HepG2 (cell line): ENCODE results near the gene PXK. TPM values are rescaled to one million over a fixed set of nuclear protein-coding genes. Genes with fewer than 3 reads are reported as not detected.

Experiments
- ARID2 ChIP-seq: sonication (generic); formaldehyde crosslinking; IDR thresholded peaks from 2 replicates; pipeline ENCODE4 v1.8.1; 2022; ENCODE audit warnings: mild to moderate bottlenecking, missing genetic modification reagents, borderline replicate concordance
- CENPBD1 ChIP-seq: sonication (generic); formaldehyde crosslinking; IDR thresholded peaks from 2 replicates; pipeline ENCODE4 v1.8.0; 2022; ENCODE audit warnings: missing genetic modification reagents, low read depth, mild to moderate bottlenecking, borderline replicate concordance
- EEA1 ChIP-seq: sonication (generic); formaldehyde crosslinking; IDR thresholded peaks from 2 replicates; pipeline ENCODE4 v1.5.1; 2020; ENCODE audit warnings: mild to moderate bottlenecking, missing genetic modification reagents, borderline replicate concordance
- GABPA ChIP-seq, 2 experiments: IDR thresholded peaks; 2 replicates each; pipeline ENCODE4 v1.6.1; 2011 to 2016; ENCODE audit warnings: low read depth in 2 of 2, low read length in 1 of 2, missing biosample characterization in 1 of 2, missing genetic modification characterization in 1 of 2
- GZF1 ChIP-seq: sonication (generic); formaldehyde crosslinking; IDR thresholded peaks from 2 replicates; pipeline ENCODE4 v1.5.1; 2020; ENCODE audit warnings: mild to moderate bottlenecking, missing genetic modification reagents
- HNF4G ChIP-seq, 2 experiments: sonication (generic) in 1 of 2; formaldehyde crosslinking in 1 of 2; IDR thresholded peaks; 2 replicates each; pipeline versions ENCODE4 v1.4.0 to v1.6.1; 2011 to 2020; ENCODE audit warnings: borderline replicate concordance in 2 of 2, low read depth in 2 of 2, mild to moderate bottlenecking in 2 of 2, low read length in 1 of 2, missing genetic modification reagents in 1 of 2, moderate library complexity in 1 of 2
- HOXA3 ChIP-seq: sonication (generic); formaldehyde crosslinking; IDR thresholded peaks from 2 replicates; pipeline ENCODE4 v1.5.0; 2020; ENCODE audit warnings: missing genetic modification reagents
- IRF2 ChIP-seq: IDR thresholded peaks from 2 replicates; pipeline ENCODE4 v1.6.1; 2018; ENCODE audit warnings: missing genetic modification reagents, missing compliant biosample characterization
- KDM6A ChIP-seq: IDR thresholded peaks from 2 replicates; pipeline ENCODE4 v1.6.1; 2016; ENCODE audit warnings: low read depth
- SAP130 ChIP-seq: IDR thresholded peaks from 2 replicates; pipeline ENCODE4 v1.6.1; 2016; ENCODE audit warnings: low read depth
- SMAD1 ChIP-seq: sonication (generic); formaldehyde crosslinking; IDR thresholded peaks from 2 replicates; pipeline ENCODE4 v1.4.0; 2020; ENCODE audit warnings: missing genetic modification reagents, low read depth, mild to moderate bottlenecking, borderline replicate concordance
- TBX3 ChIP-seq: fragments of 450-650 bp; IDR thresholded peaks from 2 replicates; pipeline ENCODE4 v1.6.1; 2017; ENCODE audit warnings: antibody characterized with exemption, mild to moderate bottlenecking, inconsistent platforms, borderline replicate concordance
- TCF7 ChIP-seq: sonication (generic); IDR thresholded peaks from 2 replicates; pipeline ENCODE4 v1.6.1; 2016; ENCODE audit warnings: antibody characterized with exemption, low read depth
- TEAD3 ChIP-seq: optimal IDR thresholded peaks from 2 replicates; pipeline ENCODE3; 2016; ENCODE audit warnings: borderline replicate concordance
- ZBED4 ChIP-seq: sonication (generic); formaldehyde crosslinking; IDR thresholded peaks from 2 replicates; pipeline ENCODE4 v1.4.0; 2020; ENCODE audit warnings: missing genetic modification reagents, borderline replicate concordance
- ZFP37 ChIP-seq: sonication (generic); formaldehyde crosslinking; IDR thresholded peaks from 2 replicates; pipeline ENCODE4 v1.4.0; 2020; ENCODE audit warnings: missing genetic modification reagents, borderline replicate concordance
- ZNF10 ChIP-seq: sonication (generic); formaldehyde crosslinking; IDR thresholded peaks from 2 replicates; pipeline ENCODE4 v1.4.0; 2020; ENCODE audit warnings: mild to moderate bottlenecking, low read depth, missing genetic modification reagents, borderline replicate concordance
- ZNF275 ChIP-seq: sonication (generic); formaldehyde crosslinking; IDR thresholded peaks from 2 replicates; pipeline ENCODE4 v1.8.0; 2022; ENCODE audit warnings: missing genetic modification reagents, mild to moderate bottlenecking, inconsistent platforms, borderline replicate concordance
- ZNF552 ChIP-seq: sonication (generic); formaldehyde crosslinking; IDR thresholded peaks from 2 replicates; pipeline ENCODE4 v1.9.0; 2022; ENCODE audit warnings: missing genetic modification reagents, mild to moderate bottlenecking, borderline replicate concordance
- ZNF761 ChIP-seq: sonication (generic); formaldehyde crosslinking; conservative IDR thresholded peaks from 2 replicates; pipeline ENCODE4 v1.4.0; 2020; ENCODE audit warnings: mild to moderate bottlenecking, missing genetic modification reagents
- ZNF878 ChIP-seq: sonication (generic); formaldehyde crosslinking; IDR thresholded peaks from 2 replicates; pipeline ENCODE4 v1.8.1; 2023; ENCODE audit warnings: mild to moderate bottlenecking, missing genetic modification reagents, moderate library complexity
- ZZZ3 ChIP-seq: sonication (generic); formaldehyde crosslinking; IDR thresholded peaks from 2 replicates; pipeline ENCODE4 v1.4.0; 2020; ENCODE audit warnings: missing genetic modification reagents, mild to moderate bottlenecking, borderline replicate concordance
- polyA plus RNA-seq, 8 experiments: library from polyadenylated mRNA; depleted of rRNA in 3 of 8; stranded (reverse) in 7 of 8; unstranded in 1 of 8; fragments of >200 nt; fragmentation: Illumina TruSeq in 4 of 8; extraction: Trizol in 4 of 8; gene quantifications; 2 replicates each; pipeline versions ENCODE4 v1.2.1 to v1.2.3, GENCODE V29; 2011 to 2016; ENCODE audit warnings: low read depth in 4 of 8, missing spikeins in 1 of 8, mixed read lengths in 1 of 8; ENCODE audit not compliant: insufficient read depth in 1 of 8
- total RNA-seq, 5 experiments: library from RNA; depleted of rRNA; stranded (reverse); fragments of >200 nt; fragmentation: Illumina TruSeq; extraction: Trizol; gene quantifications; 2 replicates each; pipeline ENCODE4 v1.2.3, GENCODE V29; 2016; ENCODE audit warnings: low read depth in 1 of 5

PXK gene
- total and polyA plus RNA-seq, 2 of the 13 experiments (the other 11 are each of a cell fraction or from before 2014, with no cell fraction given) = 6.4 to 18.6 TPM

- peak; percentile 87 for TF ChIP-seq KDM6A
- no peak for TF ChIP-seq GABPA (IDR thresholded peaks at IDR 0.05; ENCODE audit: low read depth, low read length)
- TF ChIP-seq GABPA (CRISPR knock-in tag; IDR thresholded peaks at IDR 0.05; ENCODE audit: low read depth) = peak; percentile 46
- peak; percentile 84 for TF ChIP-seq TBX3
- TF ChIP-seq ZNF552 (CRISPR knock-in tag) = no peak; the same call in 1 of the 2 replicates
- TF ChIP-seq HOXA3 = peak; percentile 66; the same call in 1 of the 2 replicates
- peak; percentile 77 for TF ChIP-seq TCF7
- TF ChIP-seq ZZZ3 (CRISPR knock-in tag) = no peak
- no peak for TF ChIP-seq ZFP37 (CRISPR knock-in tag)
- TF ChIP-seq TEAD3 (CRISPR knock-in tag) = peak; percentile 62
- TF ChIP-seq ZNF878 (CRISPR knock-in tag) = peak; percentile 65; the same call in 1 of the 2 replicates
- TF ChIP-seq CENPBD1 (CRISPR knock-in tag) = no peak
- peak; percentile 87 for TF ChIP-seq SAP130 (CRISPR knock-in tag)
- TF ChIP-seq ARID2 = peak; percentile 20; the same call in 1 of the 2 replicates
- TF ChIP-seq EEA1 (CRISPR knock-in tag) = no peak
- peak; percentile 53; the same call in 1 of the 2 replicates for TF ChIP-seq IRF2 (CRISPR knock-in tag)
- TF ChIP-seq GZF1 = 0 out of 2 replicates have a peak, but pooled peaks have one; percentile 39
- TF ChIP-seq ZNF10 (CRISPR knock-in tag) = no peak
- TF ChIP-seq ZNF761 (CRISPR knock-in tag) = no peak
- no peak for TF ChIP-seq ZNF275 (CRISPR knock-in tag)
- no peak for TF ChIP-seq ZBED4 (CRISPR knock-in tag)
- TF ChIP-seq SMAD1 (CRISPR knock-in tag) = no peak
- TF ChIP-seq HNF4G (IDR thresholded peaks at IDR 0.05; ENCODE audit: borderline replicate concordance, low read depth, low read length) = peak; percentile 87
- no peak for TF ChIP-seq HNF4G (CRISPR knock-in tag; IDR thresholded peaks at IDR 0.05; ENCODE audit: borderline replicate concordance, low read depth)
Observed at GRCh38 chr3:58452176-58452575, 119.5 kb downstream of the PXK start (continued).
